HK-2 (cell line): ENCODE data around the gene MXRA7.
"Not testable (repeated sequence)": the region's sequence is repeated elsewhere in the genome, so short reads cannot be mapped to it uniquely, and the experiment has no call there.

Experiments used
- DNase-seq: peaks from one replicate; pipeline ENCODE4 v3.0.0-alpha.2; 2018; ENCODE audit not compliant: unreplicated experiment

The MXRA7 gene

GRCh38 chr17:76643553-76644148 is 67.1 kb downstream of the MXRA7 start, which contains the start of gene ST6GALNAC1:
Gene ST6GALNAC1 (minus strand): TSS chr17:76643757. CDS start chr17:76643638, 119 bp downstream.
- DNase-seq, result no peak

GRCh38 chr17:76642994-76643393 is 67.8 kb downstream of the MXRA7 start:
- DNase-seq, result no peak

GRCh38 chr17:76642032-76642561 is 68.7 kb downstream of the MXRA7 start:
- DNase-seq, result no peak

- no peak for DNase-seq
These were observed 69.3 kb downstream of the MXRA7 start for GRCh38 chr17:76641501-76641900.

- no peak for DNase-seq
These were observed 70.0 kb downstream of the MXRA7 start for GRCh38 chr17:76640550-76641380.

- no peak for DNase-seq
These were observed 72.5 kb downstream of the MXRA7 start for GRCh38 chr17:76638263-76638662.

GRCh38 chr17:76636486-76637206 is 74.1 kb downstream of the MXRA7 start:
- DNase-seq, result not testable (repeated sequence)

- DNase-seq, result no peak
These were observed 75.0 kb downstream of the MXRA7 start for GRCh38 chr17:76635659-76636360.

GRCh38 chr17:76635039-76635438 is 75.7 kb downstream of the MXRA7 start:
- DNase-seq, result no peak

GRCh38 chr17:76633628-76634328 is 77.0 kb downstream of the MXRA7 start:
- no peak for DNase-seq

GRCh38 chr17:76631821-76632565 is 78.8 kb downstream of the MXRA7 start:
- DNase-seq, result no peak

GRCh38 chr17:76630151-76630550 is 80.6 kb downstream of the MXRA7 start:
- no peak for DNase-seq
